ENCODE results near the gene ZRANB2.

ZRANB2 gene

DNA sequence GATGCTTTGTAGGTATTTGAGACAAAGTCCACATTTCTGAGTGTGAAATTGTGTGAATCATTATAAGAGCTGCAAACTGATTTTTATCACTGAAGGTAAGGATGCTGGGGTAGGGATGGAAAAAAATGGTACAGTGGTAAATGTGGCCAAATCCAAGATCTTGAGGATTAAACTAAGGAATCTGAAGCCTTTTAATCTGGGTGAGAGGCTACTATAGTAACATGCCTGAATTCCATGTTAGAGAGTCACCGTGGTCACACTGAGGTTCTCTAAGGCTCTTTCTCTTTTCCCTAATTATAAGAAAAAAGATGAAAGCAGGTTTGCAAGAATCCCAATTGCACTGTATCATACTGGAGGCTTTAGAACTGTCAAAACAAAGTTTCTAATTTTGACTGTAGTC is 50.8 kb downstream of the ZRANB2 start:
- no peak overlapping the region for H3K4me3 ChIP-seq (ENCODE audit: low read depth, low read length)

DNA sequence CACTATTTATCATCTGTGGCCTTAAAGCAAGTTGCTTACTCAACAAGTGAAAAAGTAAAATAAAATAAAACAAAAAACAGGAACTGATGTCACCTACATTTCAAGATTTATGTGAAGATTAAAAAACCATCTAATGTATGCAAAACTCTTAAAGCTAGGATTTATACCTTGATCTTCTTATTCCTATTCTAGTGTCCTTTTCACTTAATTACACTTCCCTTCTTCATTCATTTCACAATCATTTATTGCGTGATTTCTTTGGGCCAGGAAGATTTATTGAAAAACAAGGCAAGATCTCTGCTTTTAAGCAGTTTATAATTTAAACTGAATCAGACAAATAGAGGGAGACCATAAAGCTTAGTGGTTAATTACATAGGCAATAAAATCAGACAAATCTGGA is 51.9 kb downstream of the ZRANB2 start:
- H3K4me3 ChIP-seq (ENCODE audit: low read depth, low read length): no peak overlapping the region

DNA sequence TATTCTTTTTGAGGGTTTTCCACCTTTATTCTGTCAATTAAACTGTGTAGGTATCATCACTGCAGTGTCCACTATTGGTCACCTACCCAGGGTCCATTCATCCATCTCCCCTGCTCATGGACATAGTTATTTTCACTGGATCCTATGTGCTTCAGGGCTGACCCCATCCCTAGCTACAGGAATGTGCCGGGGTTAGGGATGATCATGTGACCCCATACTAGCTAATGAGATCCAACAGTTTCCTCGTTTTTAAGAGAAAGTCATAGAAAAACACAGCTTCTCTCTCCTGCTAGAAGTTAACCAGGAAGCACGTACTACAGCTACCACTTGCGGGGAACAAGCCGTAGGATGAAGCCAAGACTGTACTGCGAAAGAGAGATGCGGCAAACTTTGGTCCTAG is 52.8 kb downstream of the ZRANB2 start:
- H3K4me3 ChIP-seq (ENCODE audit: low read depth, low read length): no peak overlapping the region

DNA sequence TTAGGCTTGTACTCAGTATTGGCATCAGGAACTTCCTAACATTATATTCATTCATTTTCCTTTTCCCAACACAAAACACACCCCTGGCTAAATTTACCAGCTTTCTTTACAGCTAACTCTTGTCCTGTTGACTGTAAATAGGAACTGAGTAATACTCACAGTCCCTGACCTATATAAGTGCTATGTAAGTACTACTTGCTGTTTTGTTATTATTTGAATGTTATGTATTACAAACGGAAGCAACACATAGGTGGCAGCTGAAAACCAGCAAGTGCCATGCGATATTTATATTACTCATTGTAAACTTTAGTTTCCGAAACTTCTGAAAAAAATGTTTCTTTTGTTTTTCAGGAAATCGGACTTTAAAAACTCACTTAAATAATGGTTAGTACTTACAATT is 54.7 kb downstream of the ZRANB2 start:
- H3K4me3 ChIP-seq (ENCODE audit: low read depth, low read length): no peak overlapping the region

DNA sequence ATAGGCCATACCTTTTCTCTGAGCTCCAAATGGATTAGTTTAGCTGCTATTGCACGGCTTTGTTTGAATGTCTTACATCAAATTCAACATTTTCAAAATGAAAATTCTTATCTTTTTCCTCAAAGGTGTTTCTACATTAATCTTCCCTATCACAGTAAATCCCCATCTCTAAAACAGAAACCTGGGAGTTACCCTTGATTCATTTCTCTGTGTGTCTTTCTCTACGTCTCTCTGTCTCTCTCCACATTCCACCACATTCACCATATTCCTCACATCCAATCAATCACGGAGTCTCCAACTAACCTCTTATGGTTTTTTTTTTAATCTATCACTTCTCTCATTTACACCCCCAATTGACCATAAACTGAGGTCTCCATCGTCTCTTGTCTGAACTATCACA is 57.3 kb downstream of the ZRANB2 start:
- H3K4me3 ChIP-seq (ENCODE audit: low read depth, low read length): no peak overlapping the region

DNA sequence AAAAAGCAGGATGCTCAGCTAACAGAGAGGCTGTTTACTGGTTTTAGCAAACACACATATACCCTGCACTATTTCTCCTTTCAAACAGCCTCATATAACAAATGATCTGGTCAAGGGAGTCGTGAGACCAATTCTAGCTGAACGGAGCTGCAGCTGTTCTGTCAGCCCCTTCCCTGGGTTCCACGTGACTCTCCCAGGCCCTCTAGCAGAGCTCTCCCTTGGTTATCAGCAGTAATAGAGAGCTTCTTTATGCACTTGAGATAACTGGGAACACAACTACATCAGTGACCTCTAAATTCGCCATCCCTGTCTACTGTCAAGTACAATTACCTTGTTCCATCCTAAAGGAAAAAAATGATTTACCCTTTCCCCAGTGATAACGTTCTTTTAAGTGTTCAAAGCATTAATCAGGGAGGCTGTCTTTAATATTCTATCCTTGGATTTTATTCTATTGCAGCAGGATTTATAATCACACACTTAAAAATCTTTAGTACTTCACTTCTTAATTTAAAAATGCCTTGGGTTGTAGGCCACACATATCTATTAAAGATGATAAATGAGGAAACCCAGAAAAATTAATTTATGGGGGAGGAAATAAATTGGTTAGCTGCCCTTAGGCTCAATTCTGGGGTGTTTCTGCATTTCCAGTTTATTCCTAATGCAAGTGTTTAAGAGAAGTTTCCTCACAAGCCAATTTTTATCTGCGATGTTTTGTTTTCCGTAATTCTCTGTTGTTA is 61.4 kb downstream of the ZRANB2 start:
- H3K4me3 ChIP-seq (ENCODE audit: low read depth, low read length): no peak overlapping the region

DNA sequence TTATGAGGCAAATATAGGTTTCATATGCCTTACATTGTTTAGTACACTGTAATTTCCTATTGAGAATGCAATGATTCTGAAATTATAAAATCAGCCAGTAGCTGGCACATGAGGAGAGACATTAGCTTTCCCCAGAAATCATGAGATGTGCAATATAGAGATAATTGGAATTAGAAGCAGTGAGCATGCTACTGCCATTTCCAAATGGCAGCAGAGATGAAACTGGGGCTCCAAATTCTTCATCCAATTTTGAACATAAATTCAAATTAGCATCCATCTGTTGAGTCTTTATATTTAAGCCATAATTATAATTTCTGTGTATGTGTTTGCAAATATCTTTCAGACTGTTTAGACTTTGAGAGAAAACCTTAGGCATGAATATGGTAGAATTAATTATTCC is 62.0 kb downstream of the ZRANB2 start:
- H3K4me3 ChIP-seq (ENCODE audit: low read depth, low read length): no peak overlapping the region

DNA sequence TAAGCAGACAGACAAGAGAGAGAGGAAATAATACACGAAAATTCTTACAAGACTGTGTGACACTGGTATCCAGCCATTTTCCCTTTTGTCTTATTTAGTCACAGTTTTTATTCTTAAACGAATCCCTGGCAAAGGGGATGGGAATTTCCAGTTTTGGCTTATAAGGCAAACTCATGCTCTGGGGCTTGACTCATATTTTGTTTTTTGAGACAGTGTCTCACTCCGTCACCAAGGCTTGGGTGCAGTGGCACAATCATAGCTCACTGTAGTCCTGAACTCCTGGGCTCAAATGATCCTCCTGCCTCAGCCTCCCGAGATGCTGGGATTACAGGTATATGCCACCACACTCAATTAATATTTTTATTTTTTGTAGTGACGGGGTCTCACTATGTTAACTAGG is 65.1 kb downstream of the ZRANB2 start:
- H3K4me3 ChIP-seq (ENCODE audit: low read depth, low read length): no peak overlapping the region

DNA sequence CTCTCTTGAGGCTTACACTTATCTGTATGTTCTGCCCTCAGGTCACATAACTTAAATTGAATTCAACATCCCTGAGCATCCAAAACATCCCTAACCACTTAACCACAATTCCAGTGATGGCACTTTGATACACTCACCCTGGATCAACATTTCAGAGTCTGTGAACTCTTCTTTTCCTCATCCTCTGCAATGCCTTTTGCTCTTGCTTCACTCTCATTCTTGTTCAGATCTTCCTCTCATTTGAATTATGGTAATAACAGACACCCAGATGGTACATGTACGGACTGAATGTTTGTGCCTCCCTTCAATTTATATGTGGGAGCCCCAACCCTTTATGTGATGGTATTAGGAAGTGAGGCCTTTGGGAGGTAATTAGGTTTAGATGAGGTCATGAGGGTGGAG is 66.7 kb downstream of the ZRANB2 start:
- no peak overlapping the region for H3K4me3 ChIP-seq (ENCODE audit: low read depth, low read length)

Data from iPS-11a (cell line).